Neural progenitor cell (in vitro differentiated cells): ENCODE results near the gene PCDH9.

Source experiments
- EZH2 ChIP-seq: fragments of 200-600 bp; sonication (generic); IDR thresholded peaks from 2 replicates; pipeline ENCODE4 v1.6.1; 2017; ENCODE audit warnings: antibody characterized with exemption, mild to moderate bottlenecking, moderate library complexity
- EZH2phosphoT487 ChIP-seq: fragments of 200-600 bp; sonication (generic); IDR thresholded peaks from 2 replicates; pipeline ENCODE4 v1.6.1; 2017; ENCODE audit warnings: antibody characterized with exemption
- TF ChIP-seq, protein P1 (sequence below): fragments of 200-600 bp; sonication (generic); IDR thresholded peaks from 2 replicates; pipeline ENCODE4 v1.5.1; 2017; ENCODE audit warnings: antibody characterized with exemption, mild to moderate bottlenecking

- TF ChIP-seq, protein P1, sequence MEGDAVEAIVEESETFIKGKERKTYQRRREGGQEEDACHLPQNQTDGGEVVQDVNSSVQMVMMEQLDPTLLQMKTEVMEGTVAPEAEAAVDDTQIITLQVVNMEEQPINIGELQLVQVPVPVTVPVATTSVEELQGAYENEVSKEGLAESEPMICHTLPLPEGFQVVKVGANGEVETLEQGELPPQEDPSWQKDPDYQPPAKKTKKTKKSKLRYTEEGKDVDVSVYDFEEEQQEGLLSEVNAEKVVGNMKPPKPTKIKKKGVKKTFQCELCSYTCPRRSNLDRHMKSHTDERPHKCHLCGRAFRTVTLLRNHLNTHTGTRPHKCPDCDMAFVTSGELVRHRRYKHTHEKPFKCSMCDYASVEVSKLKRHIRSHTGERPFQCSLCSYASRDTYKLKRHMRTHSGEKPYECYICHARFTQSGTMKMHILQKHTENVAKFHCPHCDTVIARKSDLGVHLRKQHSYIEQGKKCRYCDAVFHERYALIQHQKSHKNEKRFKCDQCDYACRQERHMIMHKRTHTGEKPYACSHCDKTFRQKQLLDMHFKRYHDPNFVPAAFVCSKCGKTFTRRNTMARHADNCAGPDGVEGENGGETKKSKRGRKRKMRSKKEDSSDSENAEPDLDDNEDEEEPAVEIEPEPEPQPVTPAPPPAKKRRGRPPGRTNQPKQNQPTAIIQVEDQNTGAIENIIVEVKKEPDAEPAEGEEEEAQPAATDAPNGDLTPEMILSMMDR: no peak
- TF ChIP-seq EZH2: no peak
- TF ChIP-seq EZH2phosphoT487: no peak
Measured at GRCh38 chr13:67223742-67224141, 6.4 kb downstream of the PCDH9 start.
